Measurements from ENCODE around the gene PPP2R3A.

DNA sequence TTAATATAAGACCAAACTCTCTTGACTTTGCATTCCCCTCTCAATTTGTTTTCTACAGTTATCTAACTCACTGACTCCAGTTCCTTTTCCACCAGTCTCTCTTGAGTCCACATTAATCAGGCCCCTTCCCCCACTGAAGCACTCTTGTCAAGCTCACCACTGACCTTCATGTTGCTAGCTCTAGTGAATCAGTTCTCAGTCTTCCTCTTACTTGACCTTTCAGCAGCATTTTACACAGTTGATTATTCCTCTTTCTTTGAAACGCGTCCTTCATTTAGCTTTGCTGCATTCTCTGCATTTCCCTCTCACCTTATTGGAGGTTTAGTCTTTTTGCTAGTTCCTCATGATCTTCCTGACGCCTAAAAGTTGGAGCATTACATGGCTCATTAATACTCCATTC lies 8.3 kb downstream of the PPP2R3A start:
- TF ChIP-seq, protein P1, sequence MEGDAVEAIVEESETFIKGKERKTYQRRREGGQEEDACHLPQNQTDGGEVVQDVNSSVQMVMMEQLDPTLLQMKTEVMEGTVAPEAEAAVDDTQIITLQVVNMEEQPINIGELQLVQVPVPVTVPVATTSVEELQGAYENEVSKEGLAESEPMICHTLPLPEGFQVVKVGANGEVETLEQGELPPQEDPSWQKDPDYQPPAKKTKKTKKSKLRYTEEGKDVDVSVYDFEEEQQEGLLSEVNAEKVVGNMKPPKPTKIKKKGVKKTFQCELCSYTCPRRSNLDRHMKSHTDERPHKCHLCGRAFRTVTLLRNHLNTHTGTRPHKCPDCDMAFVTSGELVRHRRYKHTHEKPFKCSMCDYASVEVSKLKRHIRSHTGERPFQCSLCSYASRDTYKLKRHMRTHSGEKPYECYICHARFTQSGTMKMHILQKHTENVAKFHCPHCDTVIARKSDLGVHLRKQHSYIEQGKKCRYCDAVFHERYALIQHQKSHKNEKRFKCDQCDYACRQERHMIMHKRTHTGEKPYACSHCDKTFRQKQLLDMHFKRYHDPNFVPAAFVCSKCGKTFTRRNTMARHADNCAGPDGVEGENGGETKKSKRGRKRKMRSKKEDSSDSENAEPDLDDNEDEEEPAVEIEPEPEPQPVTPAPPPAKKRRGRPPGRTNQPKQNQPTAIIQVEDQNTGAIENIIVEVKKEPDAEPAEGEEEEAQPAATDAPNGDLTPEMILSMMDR (IDR thresholded peaks at IDR 0.05): no peak
- TF ChIP-seq POLR2A (IDR thresholded peaks at IDR 0.05): no peak

Measured in right lobe of liver (tissue), 4 donors.